GM20000 (cell line): ENCODE results near the gene USP25.

Source experiments
- DNase-seq: peaks from one replicate; pipeline ENCODE4 v3.0.0; 2012; ENCODE audit warnings: low spot score
- CTCF ChIP-seq: IDR thresholded peaks from 2 replicates; pipeline ENCODE4 v1.5.1; 2012; ENCODE audit warnings: mild to moderate bottlenecking, control low read depth; ENCODE audit errors: extremely low read depth, missing control alignments

USP25 gene

GRCh38 chr21:15874615-15875014 lies 144.8 kb downstream of the USP25 start:
- no peak for DNase-seq
- TF ChIP-seq CTCF, result no peak

GRCh38 chr21:15875286-15875685 lies 145.5 kb downstream of the USP25 start:
- TF ChIP-seq CTCF, result no peak
- no peak for DNase-seq

GRCh38 chr21:15893902-15894301 lies 164.1 kb downstream of the USP25 start:
- DNase-seq, result no peak
- TF ChIP-seq CTCF, result no peak

GRCh38 chr21:15894596-15894995 lies 164.8 kb downstream of the USP25 start:
- DNase-seq, result no peak
- no peak for TF ChIP-seq CTCF

- TF ChIP-seq CTCF, result no peak
- no peak for DNase-seq
Measured at GRCh38 chr21:15895142-15896106, 165.6 kb downstream of the USP25 start.

GRCh38 chr21:15896501-15896900 lies 166.7 kb downstream of the USP25 start:
- TF ChIP-seq CTCF, result no peak

GRCh38 chr21:15904389-15904788 lies 174.6 kb downstream of the USP25 start:
- no peak for DNase-seq
- no peak for TF ChIP-seq CTCF

More at GRCh38 chr21:15896501-15896900, 166.7 kb downstream of the USP25 start:
- DNase-seq, result no peak
